Psoas muscle (tissue), 8 donors: ENCODE results near the gene DFFA. TPM values are rescaled to one million over a fixed set of nuclear protein-coding genes. Genes with fewer than 3 reads are reported as not detected.

ENCODE experiments used
- ATAC-seq, 4 donors: fragments of 200-7000 bp; cut with Tn5 transposase; one replicate each; pipeline ENCODE4 v1.9.1; 2020; ENCODE audit warnings: moderate library complexity in 3 of 4, mild to moderate bottlenecking in 2 of 4
- DNase-seq, 2 donors: peaks; one replicate each; pipeline ENCODE4 v3.0.0-alpha.2; 2020
- H3K27ac ChIP-seq: fragments of 200-600 bp; one replicate; pipeline ENCODE4 v1.8.0; 2022
- H3K27me3 ChIP-seq, 3 donors: fragments of 200-600 bp in 1 of 3; one replicate each; pipeline versions ENCODE4 v1.6.1 to v1.8.0; 2013 to 2022; ENCODE audit warnings: low read length in 2 of 3, mild to moderate bottlenecking in 2 of 3, moderate library complexity in 1 of 3; ENCODE audit not compliant: insufficient read depth in 3 of 3
- H3K36me3 ChIP-seq, 2 donors: fragments of 200-600 bp in 1 of 2; one replicate each; pipeline versions ENCODE4 v1.6.1 to v1.8.0; 2013 to 2022; ENCODE audit warnings: low read depth in 1 of 2, mild to moderate bottlenecking in 1 of 2, moderate library complexity in 1 of 2; ENCODE audit not compliant: insufficient read depth in 1 of 2
- H3K4me1 ChIP-seq: fragments of 200-600 bp; one replicate; pipeline ENCODE4 v1.8.0; 2022
- H3K4me3 ChIP-seq: fragments of 200-600 bp; one replicate; pipeline ENCODE4 v1.8.0; 2022; ENCODE audit warnings: mild to moderate bottlenecking
- H3K9me3 ChIP-seq: fragments of 200-600 bp; one replicate; pipeline ENCODE4 v1.8.0; 2022
- CTCF ChIP-seq: fragments of 200-600 bp; IDR thresholded peaks from one replicate; pipeline ENCODE4 v1.8.0; 2022; ENCODE audit warnings: antibody characterized with exemption
- WGBS, 3 donors: extraction: QIAGEN DNeasy Blood & Tissue Kit; methylation state at CpG; one replicate each; pipeline versions ENCODE4 v1.1.6 to v1.1.7; 2013; 5-methylcytosine and 5-hydroxymethylcytosine counted together
- intact Hi-C, 2 donors: fragments of 100-400 bp; cut with DNase I; formaldehyde crosslinking; loops; one replicate each; pipeline versions ENCODE4 v1.11.0 to v1.14.2; 2022
- polyA plus RNA-seq, 3 donors: library from polyadenylated mRNA; stranded (reverse); fragments of 200-250 nt; gene quantifications; one replicate each; pipeline ENCODE4 v1.2.3, GENCODE V29; 2013
- total RNA-seq, 4 donors: library from RNA; stranded (reverse); fragmentation: NEBNext Ultra II Directional in 2 of 4; extraction: Animal tissue kit (Norgen Biotek cat#: 25700) in 2 of 4; gene quantifications; one replicate each; pipeline versions ENCODE4 v1.2.1 to v1.2.4, GENCODE V29; 2021 to 2023
- donor health status: healthy with polysubstance abuse.
- donor health status: DM: no; HTN: no; CAD: no; lungs with moderate emphysema.
- donor health status: Bipolar disorder and iron deficiency.
- donor health status: healthy.
- donor health status: DM: yes; HTN: yes; CAD: no.
- donor health status: DM: no; HTN: no; CAD: no.
- donor health status: DM: no; HTN: no; CAD: no.
- donor health status: DM: yes; HTN: yes; CAD: no.

Gene DFFA
- total and polyA plus RNA-seq, 7 donors = 11.5 to 26.8 (median 20.9) TPM

GRCh38 chr1:10432910-10433700, 39.2 kb downstream of the DFFA start:
- no peak overlapping the region for H3K4me3 ChIP-seq
- TF ChIP-seq CTCF = no peak
- peaks cover 10% of the 10 kb centered on the region for H3K4me1 ChIP-seq
- H3K27ac ChIP-seq = no peak overlapping the region
- H3K27me3 ChIP-seq = no peaks in the 10 kb centered on the region
- intact Hi-C loops = loop anchor here in 1 of 2 donors (1.0 kb wide), 1 partner anchor 60 kb away; no protein-coding TSS in a partner anchor
- H3K9me3 ChIP-seq = no peaks in the 10 kb centered on the region
- H3K36me3 ChIP-seq = peaks cover 0 to 12% of the 10 kb centered on the region in 2 donors
- WGBS, 3 donors = 62 to 72% (median 65%) methylated on average over 14 of the region's 14 CpGs
- ATAC-seq (no peak), DNase-seq (no peak)

- Histone ChIP-seq H3K4me1 (peaks cover 14% of the 10 kb centered on the region), H3K27ac (no peak overlapping the region), H3K36me3 (peaks cover 0 to 12% of the 10 kb centered on the region in 2 donors), H3K27me3 (no peaks in the 10 kb centered on the region), H3K4me3 (peak overlapping the region; percentile 93), H3K9me3 (no peaks in the 10 kb centered on the region)
- WGBS, 3 donors = 22 to 24% (median 22%) methylated on average over 30 of the region's 30 CpGs
- no peak for DNase-seq
- TF ChIP-seq CTCF = no peak
- intact Hi-C loops = no loop called here
- ATAC-seq = no peak
These were observed 41.1 kb downstream of the DFFA start for GRCh38 chr1:10431070-10431730.

GRCh38 chr1:10430216-10431069, 41.9 kb downstream of the DFFA start, which contains the start of gene CENPS:
CENPS (plus strand) TSS chr1:10430433; CDS start chr1:10430518, 85 bp downstream.
- intact Hi-C loops = no loop called here
- H3K27me3 ChIP-seq = no peaks in the 10 kb centered on the region
- DNase-seq = peak; percentile 95 to 97
- 0 to 1% (median 0%) methylated on average over 63 to 95 of the region's 95 CpGs for WGBS, 3 donors
- H3K36me3 ChIP-seq = peaks cover 0 to 12% of the 10 kb centered on the region in 2 donors
- peak within 1 kb of the TSS; percentile 42 for H3K27ac ChIP-seq
- peak within 1 kb of the TSS; percentile 93 for H3K4me3 ChIP-seq
- no peaks in the 10 kb centered on the region for H3K9me3 ChIP-seq
- peak; percentile 95 to 98 (median 96) for ATAC-seq
- peaks cover 14% of the 10 kb centered on the region for H3K4me1 ChIP-seq
- TF ChIP-seq CTCF = peak; percentile 99

GRCh38 chr1:10429868-10430215, 42.5 kb downstream of the DFFA start:
- Histone ChIP-seq H3K27ac (no peak overlapping the region), H3K36me3 (peaks cover 0 to 7% of the 10 kb centered on the region in 2 donors), H3K9me3 (no peaks in the 10 kb centered on the region), H3K27me3 (no peaks in the 10 kb centered on the region), H3K4me1 (peaks cover 14% of the 10 kb centered on the region), H3K4me3 (peak overlapping the region; percentile 93)
- intact Hi-C loops = loop anchor here in 1 of 2 donors (2.0 to 5.0 kb wide), 4 partner anchors 55 to 803 kb away; no protein-coding TSS in a partner anchor
- TF ChIP-seq CTCF = no peak
- ATAC-seq (peak in 1 of 4 donors; percentile 1), DNase-seq (no peak)
- 17 to 22% (median 22%) methylated on average over 16 of the region's 16 CpGs for WGBS, 3 donors
